Spleen (tissue), 7 donors: ENCODE measurements around the gene MSN.

ENCODE experiments used
- POLR2A ChIP-seq, 3 donors: fragments of 450-650 bp; IDR thresholded peaks; one replicate each; pipeline ENCODE4 v1.5.1; 2017; ENCODE audit warnings: antibody characterized with exemption in 3 of 3, mild to moderate bottlenecking in 1 of 3
- TF ChIP-seq, protein P1 (sequence below), 11 experiments: fragments of 200-600 bp in 7 of 11; fragments of 450-650 bp in 4 of 11; sonication (generic) in 4 of 11; IDR thresholded peaks in 8 of 11; conservative IDR thresholded peaks in 3 of 11; 1 replicate in 7 of 11; 2 replicates in 4 of 11; pipeline versions ENCODE4 v1.4.0 to v1.8.0; 2016 to 2021; ENCODE audit warnings: antibody characterized with exemption in 11 of 11, inconsistent platforms in 4 of 11, mild to moderate bottlenecking in 1 of 11
- donor health status: DM: no; HTN: no; CAD: no; lungs with moderate emphysema.
- donor health status: DM: no; HTN: no; CAD: no.
- donor health status: DM: no; HTN: no; CAD: no.

DNA sequence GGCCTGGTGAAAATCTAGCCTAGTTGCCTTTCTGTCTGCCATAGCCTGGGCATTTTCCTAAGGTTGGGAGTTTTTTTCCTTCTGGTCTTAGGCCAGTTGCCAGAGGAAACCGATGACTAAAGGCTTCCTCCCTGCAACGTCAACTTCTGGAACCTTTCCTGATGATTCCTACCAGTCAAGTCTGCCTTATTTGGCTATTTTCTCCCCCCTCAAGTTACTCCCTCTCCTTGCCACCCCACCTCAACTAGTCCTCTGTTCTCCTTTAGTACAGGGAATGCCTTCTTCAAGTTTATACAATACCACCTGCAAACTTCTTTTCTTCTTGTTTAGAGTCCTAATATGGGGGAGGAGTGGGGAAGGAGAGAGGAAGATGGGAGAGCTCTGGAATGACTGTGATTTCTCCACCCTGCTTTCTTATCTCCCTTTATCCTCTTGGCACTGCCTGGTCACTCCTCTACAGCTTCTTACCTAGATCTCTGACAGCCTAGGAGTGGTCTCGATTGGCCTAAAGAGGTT, 10.6 kb downstream of the MSN start:
- TF ChIP-seq, protein P1, sequence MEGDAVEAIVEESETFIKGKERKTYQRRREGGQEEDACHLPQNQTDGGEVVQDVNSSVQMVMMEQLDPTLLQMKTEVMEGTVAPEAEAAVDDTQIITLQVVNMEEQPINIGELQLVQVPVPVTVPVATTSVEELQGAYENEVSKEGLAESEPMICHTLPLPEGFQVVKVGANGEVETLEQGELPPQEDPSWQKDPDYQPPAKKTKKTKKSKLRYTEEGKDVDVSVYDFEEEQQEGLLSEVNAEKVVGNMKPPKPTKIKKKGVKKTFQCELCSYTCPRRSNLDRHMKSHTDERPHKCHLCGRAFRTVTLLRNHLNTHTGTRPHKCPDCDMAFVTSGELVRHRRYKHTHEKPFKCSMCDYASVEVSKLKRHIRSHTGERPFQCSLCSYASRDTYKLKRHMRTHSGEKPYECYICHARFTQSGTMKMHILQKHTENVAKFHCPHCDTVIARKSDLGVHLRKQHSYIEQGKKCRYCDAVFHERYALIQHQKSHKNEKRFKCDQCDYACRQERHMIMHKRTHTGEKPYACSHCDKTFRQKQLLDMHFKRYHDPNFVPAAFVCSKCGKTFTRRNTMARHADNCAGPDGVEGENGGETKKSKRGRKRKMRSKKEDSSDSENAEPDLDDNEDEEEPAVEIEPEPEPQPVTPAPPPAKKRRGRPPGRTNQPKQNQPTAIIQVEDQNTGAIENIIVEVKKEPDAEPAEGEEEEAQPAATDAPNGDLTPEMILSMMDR (IDR thresholded peaks at IDR 0.05 in 8 of 11, conservative IDR thresholded peaks at IDR 0.05 in 3 of 11), result no peak
- no peak for TF ChIP-seq POLR2A (IDR thresholded peaks at IDR 0.05)
